Hepatocyte (in vitro differentiated cells): ENCODE data around the gene GDI1. TPM values are rescaled to one million over a fixed set of nuclear protein-coding genes. Genes with fewer than 3 reads are reported as not detected.
A peak's percentile ranks its signal among the peaks of the same experiment; 100 is the strongest.

Experiments
- DNase-seq: peaks from one replicate; pipeline ENCODE4 v3.0.0-alpha.2; 2016; ENCODE audit warnings: low spot score
- H2AFZ ChIP-seq: fragments of 200-600 bp; sonication (generic); 2 replicates; pipeline ENCODE4 v1.6.0; 2016; ENCODE audit warnings: antibody characterized with exemption, mild to moderate bottlenecking
- H3K27ac ChIP-seq: fragments of 200-600 bp; sonication (generic); 2 replicates; pipeline ENCODE4 v1.5.1; 2016; ENCODE audit warnings: mild to moderate bottlenecking
- H3K27me3 ChIP-seq: fragments of 200-600 bp; sonication (generic); 2 replicates; pipeline ENCODE4 v1.6.1; 2016
- H3K36me3 ChIP-seq: fragments of 200-600 bp; sonication (generic); replicated peaks from 2 replicates; pipeline ENCODE4 v1.5.1; 2016; ENCODE audit warnings: low read depth; ENCODE audit not compliant: insufficient read depth
- H3K4me1 ChIP-seq: fragments of 200-600 bp; sonication (generic); 2 replicates; pipeline ENCODE4 v1.5.1; 2016; ENCODE audit warnings: mild to moderate bottlenecking, moderate library complexity; ENCODE audit not compliant: insufficient read depth
- H3K4me2 ChIP-seq: fragments of 200-600 bp; sonication (generic); 2 replicates; pipeline ENCODE4 v1.6.0; 2016
- H3K4me3 ChIP-seq: fragments of 200-600 bp; sonication (generic); 2 replicates; pipeline ENCODE4 v1.5.1; 2016; ENCODE audit warnings: mild to moderate bottlenecking
- H3K79me2 ChIP-seq: fragments of 200-600 bp; sonication (generic); 2 replicates; pipeline ENCODE4 v1.6.0; 2017; ENCODE audit warnings: mild to moderate bottlenecking
- H3K9me2 ChIP-seq: fragments of 200-600 bp; sonication (generic); replicated peaks from 2 replicates; pipeline ENCODE4 v1.6.0; 2017; ENCODE audit warnings: mild to moderate bottlenecking; ENCODE audit not compliant: insufficient read depth
- H3K9me3 ChIP-seq: fragments of 200-600 bp; sonication (generic); 2 replicates; pipeline ENCODE4 v1.5.1; 2016; ENCODE audit warnings: low read depth, mild to moderate bottlenecking
- H4K20me1 ChIP-seq: fragments of 200-600 bp; sonication (generic); 2 replicates; pipeline ENCODE4 v1.6.0; 2016; ENCODE audit warnings: mild to moderate bottlenecking; ENCODE audit not compliant: insufficient read depth, poor library complexity, severe bottlenecking
- EZH2 ChIP-seq: fragments of 200-600 bp; sonication (generic); IDR thresholded peaks from 2 replicates; pipeline ENCODE4 v1.6.1; 2016; ENCODE audit warnings: antibody characterized with exemption, mild to moderate bottlenecking, borderline replicate concordance
- EZH2phosphoT487 ChIP-seq: fragments of 200-600 bp; sonication (generic); IDR thresholded peaks from one replicate; pipeline ENCODE4 v1.6.1; 2018; ENCODE audit warnings: antibody characterized with exemption, mild to moderate bottlenecking, low read depth, moderate library complexity; ENCODE audit not compliant: unreplicated experiment, severe bottlenecking
- WGBS: methylation state at CpG from one replicate; pipeline ENCODE4 v1.1.6; 2016; ENCODE audit warnings: low lambda C conversion rate; ENCODE audit errors: missing lambda C conversion rate; 5-methylcytosine and 5-hydroxymethylcytosine counted together
- polyA plus RNA-seq: library from polyadenylated mRNA; unstranded; fragments of >200 nt; fragmentation: Nextera tagmentation; extraction: Ambion mirVana; gene quantifications from 2 replicates; pipeline ENCODE4 v1.2.1, GENCODE V29; 2016
- total RNA-seq: library from RNA; depleted of rRNA; stranded (reverse); fragments of >200 nt; gene quantifications from 2 replicates; pipeline ENCODE4 v1.2.3, GENCODE V29; 2014
- TF ChIP-seq, protein P1 (sequence below): fragments of 200-600 bp; sonication (generic); IDR thresholded peaks from 2 replicates; pipeline ENCODE4 v1.5.1; 2016; ENCODE audit warnings: antibody characterized with exemption, mild to moderate bottlenecking; ENCODE audit not compliant: poor library complexity

GDI1 gene
- total and polyA plus RNA-seq, 2 experiments from 2014 or later, result 101 to 102 TPM

GRCh38 chrX:154429711-154430110 lies 7.2 kb upstream of the GDI1 start:
- WGBS, result 87% methylated on average over 2 of the region's 2 CpGs
- Histone ChIP-seq H3K4me3 (peak overlapping the region; percentile 58), H3K9me2 (no peaks in the 10 kb centered on the region), H3K27ac (no peak overlapping the region), H3K9me3 (no peaks in the 10 kb centered on the region), H3K79me2 (peaks cover 28% of the 10 kb centered on the region), H4K20me1 (no peaks in the 10 kb centered on the region), H2AFZ (no peak overlapping the region), H3K36me3 (no peaks in the 10 kb centered on the region), H3K27me3 (no peaks in the 10 kb centered on the region), H3K4me1 (no peaks in the 10 kb centered on the region), H3K4me2 (peak overlapping the region; percentile 85)
- DNase-seq, result no peak
- TF ChIP-seq EZH2, result no peak
- TF ChIP-seq, protein P1, sequence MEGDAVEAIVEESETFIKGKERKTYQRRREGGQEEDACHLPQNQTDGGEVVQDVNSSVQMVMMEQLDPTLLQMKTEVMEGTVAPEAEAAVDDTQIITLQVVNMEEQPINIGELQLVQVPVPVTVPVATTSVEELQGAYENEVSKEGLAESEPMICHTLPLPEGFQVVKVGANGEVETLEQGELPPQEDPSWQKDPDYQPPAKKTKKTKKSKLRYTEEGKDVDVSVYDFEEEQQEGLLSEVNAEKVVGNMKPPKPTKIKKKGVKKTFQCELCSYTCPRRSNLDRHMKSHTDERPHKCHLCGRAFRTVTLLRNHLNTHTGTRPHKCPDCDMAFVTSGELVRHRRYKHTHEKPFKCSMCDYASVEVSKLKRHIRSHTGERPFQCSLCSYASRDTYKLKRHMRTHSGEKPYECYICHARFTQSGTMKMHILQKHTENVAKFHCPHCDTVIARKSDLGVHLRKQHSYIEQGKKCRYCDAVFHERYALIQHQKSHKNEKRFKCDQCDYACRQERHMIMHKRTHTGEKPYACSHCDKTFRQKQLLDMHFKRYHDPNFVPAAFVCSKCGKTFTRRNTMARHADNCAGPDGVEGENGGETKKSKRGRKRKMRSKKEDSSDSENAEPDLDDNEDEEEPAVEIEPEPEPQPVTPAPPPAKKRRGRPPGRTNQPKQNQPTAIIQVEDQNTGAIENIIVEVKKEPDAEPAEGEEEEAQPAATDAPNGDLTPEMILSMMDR, result no peak

- no peak for TF ChIP-seq EZH2phosphoT487
- TF ChIP-seq, protein P1, result no peak
- no peak for TF ChIP-seq EZH2
- H3K36me3 ChIP-seq, result no peaks in the 10 kb centered on the region
- peak overlapping the region; percentile 85 for H3K4me2 ChIP-seq
- H3K9me3 ChIP-seq, result no peaks in the 10 kb centered on the region
- H3K27me3 ChIP-seq, result no peaks in the 10 kb centered on the region
- no peak for DNase-seq
- H3K4me3 ChIP-seq, result no peak overlapping the region
- no peaks in the 10 kb centered on the region for H4K20me1 ChIP-seq
- H3K4me1 ChIP-seq, result no peaks in the 10 kb centered on the region
- H2AFZ ChIP-seq, result no peak overlapping the region
- H3K9me2 ChIP-seq, result no peaks in the 10 kb centered on the region
- H3K79me2 ChIP-seq, result peaks cover 28% of the 10 kb centered on the region
- 83% methylated on average over 6 of the region's 6 CpGs for WGBS
- no peak overlapping the region for H3K27ac ChIP-seq
Measured at GRCh38 chrX:154430479-154430878, 6.5 kb upstream of the GDI1 start.

DNA sequence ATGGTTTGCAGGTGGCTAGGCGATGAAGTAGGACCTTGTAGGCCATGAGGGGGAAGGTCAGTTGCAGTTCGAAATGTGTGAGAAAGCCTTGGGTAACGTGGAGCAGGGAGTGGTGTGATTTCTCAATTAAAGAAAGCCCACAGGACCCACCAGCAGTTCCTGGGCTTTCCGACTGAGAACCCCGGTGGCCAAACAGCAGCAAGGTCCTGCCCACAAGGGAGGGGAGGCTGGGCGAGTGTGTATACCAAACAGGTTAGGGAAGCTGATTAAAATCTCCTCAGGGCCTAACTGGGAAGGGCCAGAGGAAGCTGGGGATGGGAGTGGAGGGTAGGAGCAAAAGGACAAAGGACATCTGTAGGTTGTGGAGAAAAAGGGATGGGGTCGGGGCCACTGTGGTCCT lies 6.0 kb upstream of the GDI1 start:
- Histone ChIP-seq H3K4me2 (peak overlapping the region; percentile 85), H3K9me3 (no peaks in the 10 kb centered on the region), H3K27me3 (no peaks in the 10 kb centered on the region), H3K27ac (no peak overlapping the region), H3K4me1 (no peaks in the 10 kb centered on the region), H2AFZ (no peak overlapping the region), H3K9me2 (no peaks in the 10 kb centered on the region), H3K36me3 (no peaks in the 10 kb centered on the region), H3K79me2 (peaks cover 28% of the 10 kb centered on the region), H4K20me1 (no peaks in the 10 kb centered on the region), H3K4me3 (no peak overlapping the region)
- no peak for TF ChIP-seq EZH2phosphoT487
- no peak for TF ChIP-seq EZH2
- TF ChIP-seq, protein P1, result no peak
- WGBS, result 61% methylated on average over 7 of the region's 7 CpGs
- DNase-seq, result no peak

- H3K9me3 ChIP-seq, result no peaks in the 10 kb centered on the region
- peaks cover 28% of the 10 kb centered on the region for H3K79me2 ChIP-seq
- no peak overlapping the region for H3K4me2 ChIP-seq
- no peak overlapping the region for H3K4me3 ChIP-seq
- no peaks in the 10 kb centered on the region for H3K36me3 ChIP-seq
- H3K27ac ChIP-seq, result no peak overlapping the region
- no peak overlapping the region for H2AFZ ChIP-seq
- H3K9me2 ChIP-seq, result no peaks in the 10 kb centered on the region
- TF ChIP-seq, protein P1, result no peak
- DNase-seq, result no peak
- H3K27me3 ChIP-seq, result no peaks in the 10 kb centered on the region
- no peaks in the 10 kb centered on the region for H3K4me1 ChIP-seq
- H4K20me1 ChIP-seq, result no peaks in the 10 kb centered on the region
- 78% methylated on average over 3 of the region's 5 CpGs for WGBS
Measured at GRCh38 chrX:154431341-154431740, 5.6 kb upstream of the GDI1 start.
